ENCODE measurements around the gene LILRB5. TPM values are rescaled to one million over a fixed set of nuclear protein-coding genes. Genes with fewer than 3 reads are reported as not detected.
"Not testable (repeated sequence)": the region's sequence is repeated elsewhere in the genome, so short reads cannot be mapped to it uniquely, and the experiment has no call there.

Gene LILRB5
- total RNA-seq, 2 donors from 2014 or later: not detected

DNA sequence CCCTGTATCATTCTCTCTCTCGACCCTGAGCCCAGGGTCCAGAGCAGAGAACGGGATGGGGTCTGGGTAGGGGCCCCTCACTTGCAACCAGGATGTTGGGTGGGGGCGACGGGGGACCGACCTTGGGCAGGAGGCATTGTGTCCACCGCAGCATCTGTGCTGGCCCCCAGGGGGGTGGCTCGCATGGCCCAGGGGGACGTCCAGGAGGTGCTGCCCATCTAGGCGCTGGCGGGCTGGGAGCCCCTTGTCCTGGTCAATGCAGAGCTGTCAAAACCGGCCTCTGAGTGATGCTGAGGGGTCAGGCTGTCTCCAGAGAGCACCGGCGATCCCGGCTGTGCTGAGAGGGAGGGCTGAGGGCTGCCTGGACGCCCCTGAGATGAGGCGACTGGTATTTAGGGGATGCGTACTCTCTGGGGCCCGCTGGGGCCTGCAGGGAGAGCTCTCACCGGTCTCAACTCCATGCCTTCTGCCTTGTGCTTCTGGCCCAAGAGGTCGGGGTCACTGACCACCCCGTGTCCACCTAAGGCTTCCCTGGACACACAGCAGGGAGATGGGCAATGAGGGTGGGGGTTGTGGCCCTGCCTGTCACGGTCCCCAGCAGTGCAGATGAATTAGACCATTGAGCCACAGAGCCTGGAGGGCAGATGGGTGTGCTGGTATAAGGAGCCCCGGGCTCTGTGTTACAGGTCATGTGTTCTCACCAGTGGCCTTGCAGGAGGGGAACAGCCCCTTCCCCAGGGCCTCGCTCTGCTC is 47.8 kb downstream of the LILRB5 start:
- H3K4me3 Mint-ChIP-seq: no peak overlapping the region
- H3K36me3 Mint-ChIP-seq: peaks cover 20% of the 10 kb centered on the region
- ATAC-seq: peak in 1 of 2 donors; percentile 3

DNA sequence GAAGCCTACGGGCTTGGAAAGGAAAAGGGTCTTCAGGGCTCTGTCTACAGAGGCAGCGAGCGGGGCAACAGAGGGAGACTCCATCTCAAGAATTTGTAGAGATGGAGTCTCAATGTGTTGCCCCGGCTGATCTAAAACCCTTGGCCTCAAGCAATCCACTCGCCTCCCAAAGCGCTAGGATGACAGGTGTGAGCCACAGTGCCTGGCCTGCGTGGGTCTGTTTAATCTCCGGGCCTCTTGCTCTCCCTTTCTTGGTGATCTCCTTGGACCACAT is 48.4 kb downstream of the LILRB5 start:
- DNase-seq (ENCODE audit: low spot score): no peak
- Mint-ChIP-seq H3K27ac (peak overlapping the region; percentile 83 to 88), H3K4me3 (peak overlapping the region; percentile 47), H3K27me3 (no peaks in the 10 kb centered on the region), H3K9me3 (no peaks in the 10 kb centered on the region), H3K4me1 (ENCODE audit: low read depth in 2 of 2) (peaks cover 49 to 55% of the 10 kb centered on the region in 2 donors), H3K36me3 (peaks cover 20% of the 10 kb centered on the region)
- ATAC-seq: no peak

More for the DNA sequence above, 47.8 kb downstream of the LILRB5 start:
- Mint-ChIP-seq H3K9me3 (no peaks in the 10 kb centered on the region), H3K4me1 (ENCODE audit: low read depth in 2 of 2) (peaks cover 44 to 52% of the 10 kb centered on the region in 2 donors), H3K27ac (peak overlapping the region in 1 of 2 donors; percentile 83), H3K27me3 (no peaks in the 10 kb centered on the region)
- DNase-seq (ENCODE audit: low spot score): peak; percentile 55

DNA sequence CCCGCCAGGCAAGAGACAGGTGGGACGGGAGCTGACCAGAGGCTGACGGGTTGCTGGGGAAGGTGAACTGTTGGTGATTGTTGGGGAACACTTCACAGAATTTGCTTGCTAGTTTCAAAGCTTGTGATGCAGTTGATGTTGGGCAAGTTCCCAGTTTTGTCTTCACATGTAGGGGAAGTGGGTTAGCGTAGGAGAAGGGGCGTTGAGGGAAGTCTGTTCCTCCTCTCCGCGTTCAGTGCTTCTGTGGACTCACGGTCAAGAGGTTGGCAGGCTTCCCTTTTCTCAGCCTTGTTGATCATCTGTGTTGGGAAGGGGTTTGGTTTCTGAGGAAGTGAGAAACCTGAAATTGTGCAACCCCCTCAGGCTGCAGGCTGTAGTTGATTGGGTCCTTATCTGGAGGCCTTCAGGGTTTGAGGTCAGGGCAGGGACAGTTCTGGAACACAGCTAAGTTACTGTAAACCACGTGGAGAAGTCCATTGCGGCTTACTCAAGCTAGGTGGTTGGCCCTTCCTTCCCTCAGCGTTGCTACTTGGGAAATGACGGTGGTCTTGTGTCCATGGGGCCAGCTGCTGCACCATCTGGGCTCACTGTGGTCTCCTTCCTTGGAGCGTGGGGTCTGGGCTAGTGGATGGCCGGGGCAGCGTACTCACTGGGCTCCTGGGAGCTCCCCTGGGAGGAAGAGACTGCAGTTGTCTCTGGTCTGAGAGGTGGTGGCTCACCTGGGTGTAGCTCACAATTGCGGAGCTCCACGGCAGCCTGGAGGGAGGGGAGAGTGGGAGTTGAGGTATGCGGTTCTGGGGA is 48.9 kb downstream of the LILRB5 start:
- Mint-ChIP-seq H3K9me3 (no peaks in the 10 kb centered on the region), H3K36me3 (peaks cover 23% of the 10 kb centered on the region), H3K4me3 (peak overlapping the region; percentile 47), H3K27ac (peak overlapping the region; percentile 83 to 88), H3K4me1 (ENCODE audit: low read depth in 2 of 2) (peaks cover 52 to 58% of the 10 kb centered on the region in 2 donors), H3K27me3 (no peaks in the 10 kb centered on the region)
- peak; percentile 45 to 66 for ATAC-seq
- DNase-seq (ENCODE audit: low spot score): peak; percentile 65

DNA sequence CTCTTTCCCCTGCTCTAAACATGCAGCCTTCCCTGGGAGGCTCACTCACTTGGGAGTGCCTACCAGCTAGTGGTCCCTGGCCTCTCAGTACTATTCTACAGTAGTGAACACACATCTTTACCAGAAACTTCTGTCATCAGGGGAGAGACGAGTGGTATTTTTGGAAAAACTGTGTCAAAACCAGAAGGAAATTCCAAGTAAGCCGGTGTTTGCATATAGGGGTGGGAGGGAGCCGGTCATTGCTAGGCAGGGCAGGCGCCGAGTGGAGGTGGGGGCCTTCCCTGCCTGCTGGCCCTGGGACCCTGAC is 49.4 kb downstream of the LILRB5 start:
- DNase-seq (ENCODE audit: low spot score) (no peak), ATAC-seq (no peak)
- H3K9me3 Mint-ChIP-seq: no peaks in the 10 kb centered on the region
- no peaks in the 10 kb centered on the region for H3K27me3 Mint-ChIP-seq
- peaks cover 58 to 64% of the 10 kb centered on the region in 2 donors for H3K4me1 Mint-ChIP-seq (ENCODE audit: low read depth in 2 of 2)
- peaks cover 28% of the 10 kb centered on the region for H3K36me3 Mint-ChIP-seq
- peak overlapping the region; percentile 83 to 88 for H3K27ac Mint-ChIP-seq
- H3K4me3 Mint-ChIP-seq: peak overlapping the region; percentile 47

DNA sequence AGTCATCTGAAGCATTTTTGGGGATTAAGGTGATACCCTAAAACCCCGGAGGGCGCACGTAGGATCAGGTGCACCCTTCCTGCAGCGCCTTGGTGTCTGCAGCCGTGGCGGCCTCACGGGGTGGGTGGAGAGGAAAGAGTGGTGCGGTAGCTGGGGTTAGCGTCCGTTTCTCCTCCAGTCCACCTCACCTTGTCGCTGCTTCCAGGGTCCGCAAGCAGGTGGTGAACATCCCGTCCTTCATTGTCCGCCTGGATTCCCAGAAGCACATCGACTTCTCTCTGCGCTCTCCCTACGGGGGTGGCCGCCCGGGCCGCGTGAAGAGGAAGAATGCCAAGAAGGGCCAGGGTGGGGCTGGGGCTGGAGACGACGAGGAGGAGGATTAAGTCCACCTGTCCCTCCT is 49.9 kb downstream of the LILRB5 start:
- peak overlapping the region; percentile 83 to 88 for H3K27ac Mint-ChIP-seq
- H3K4me3 Mint-ChIP-seq: peak overlapping the region; percentile 47
- H3K27me3 Mint-ChIP-seq; DNase-seq (ENCODE audit: low spot score); ATAC-seq; H3K9me3 Mint-ChIP-seq: not testable (repeated sequence)
- H3K36me3 Mint-ChIP-seq: peaks cover 33% of the 10 kb centered on the region
- H3K4me1 Mint-ChIP-seq (ENCODE audit: low read depth in 2 of 2): peaks cover 62 to 67% of the 10 kb centered on the region in 2 donors

GRCh38 chr19:54206831-54207177 is 50.3 kb downstream of the LILRB5 start:
- Mint-ChIP-seq H3K27ac (peak overlapping the region in 1 of 2 donors; percentile 88), H3K9me3 (no peaks in the 10 kb centered on the region), H3K4me3 (peak overlapping the region; percentile 47), H3K36me3 (peaks cover 37% of the 10 kb centered on the region), H3K4me1 (ENCODE audit: low read depth in 2 of 2) (peaks cover 66 to 67% of the 10 kb centered on the region in 2 donors), H3K27me3 (no peaks in the 10 kb centered on the region)
- ATAC-seq (no peak), DNase-seq (ENCODE audit: low spot score) (no peak)

DNA sequence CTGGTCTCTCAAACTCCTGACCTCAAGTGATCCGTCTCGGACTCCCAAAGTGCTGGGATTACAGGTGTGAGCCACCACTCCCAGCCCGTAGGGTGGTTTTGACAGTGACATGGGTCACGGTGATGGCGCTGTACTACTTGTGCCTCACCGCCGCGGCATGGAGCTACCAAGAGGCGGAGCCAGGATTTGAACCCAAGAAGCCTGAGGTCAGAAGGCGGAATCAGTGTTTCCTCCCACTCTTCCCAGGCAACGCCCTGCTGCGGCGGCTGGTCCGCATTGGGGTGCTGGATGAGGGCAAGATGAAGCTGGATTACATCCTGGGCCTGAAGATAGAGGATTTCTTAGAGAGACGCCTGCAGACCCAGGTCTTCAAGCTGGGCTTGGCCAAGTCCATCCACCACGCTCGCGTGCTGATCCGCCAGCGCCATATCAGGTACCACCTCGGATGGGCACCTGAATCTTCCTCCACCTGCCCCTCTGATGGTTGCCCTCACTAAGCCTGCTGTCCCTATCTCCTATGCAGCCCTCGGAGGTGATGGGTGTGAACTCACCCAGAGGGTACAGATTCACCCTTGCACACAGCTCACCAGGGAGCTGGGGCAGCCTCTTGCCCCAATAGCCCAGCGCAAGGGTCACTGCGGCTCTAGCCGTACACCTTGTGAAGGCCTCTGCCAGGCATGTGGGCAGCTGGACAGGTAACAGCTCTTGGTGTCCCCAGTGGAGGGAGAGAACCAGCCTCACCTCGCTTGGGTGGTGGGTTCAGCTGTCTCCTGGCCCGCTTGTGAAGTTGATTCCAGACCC is 50.8 kb downstream of the LILRB5 start:
- Mint-ChIP-seq H3K27ac (peak overlapping the region; percentile 88 to 97), H3K36me3 (peaks cover 41% of the 10 kb centered on the region), H3K9me3 (no peaks in the 10 kb centered on the region)

GRCh38 chr19:54204767-54205468 is 52.2 kb downstream of the LILRB5 start:
- Mint-ChIP-seq H3K4me3 (peak overlapping the region; percentile 97), H3K9me3 (no peaks in the 10 kb centered on the region), H3K27ac (peak overlapping the region; percentile 31 to 97), H3K27me3 (no peaks in the 10 kb centered on the region), H3K36me3 (peaks cover 47% of the 10 kb centered on the region), H3K4me1 (ENCODE audit: low read depth in 2 of 2) (peaks cover 64 to 67% of the 10 kb centered on the region in 2 donors)
- no peak for DNase-seq (ENCODE audit: low spot score)
- no peak for ATAC-seq

More for the DNA sequence above, 50.8 kb downstream of the LILRB5 start:
- Mint-ChIP-seq H3K4me3 (peak overlapping the region; percentile 47), H3K27me3 (no peaks in the 10 kb centered on the region), H3K4me1 (ENCODE audit: low read depth in 2 of 2) (peaks cover 69 to 71% of the 10 kb centered on the region in 2 donors)
- DNase-seq (ENCODE audit: low spot score): no peak
- no peak for ATAC-seq

DNA sequence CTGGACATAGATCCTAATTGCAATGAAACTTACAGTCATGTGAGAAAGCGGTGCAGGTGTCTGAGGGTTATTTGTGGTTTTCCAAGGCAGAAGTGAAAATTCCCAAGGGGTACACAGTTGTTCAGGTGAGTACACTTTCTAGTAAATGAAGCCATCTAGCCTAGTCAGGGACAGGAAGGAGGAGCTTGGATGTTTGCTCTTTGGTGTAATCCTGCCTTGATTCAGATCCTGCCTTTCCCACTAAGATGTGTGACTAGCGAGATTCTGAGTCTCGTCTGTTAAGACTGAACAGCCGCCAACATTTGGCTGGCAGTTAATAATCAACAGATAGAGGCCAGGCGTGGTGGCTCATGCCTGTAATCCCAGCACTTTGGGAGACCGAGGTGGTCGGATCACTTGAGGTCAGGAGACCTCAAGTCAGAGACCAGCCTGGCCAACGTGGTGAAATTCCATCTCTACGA is 53.9 kb downstream of the LILRB5 start:
- Mint-ChIP-seq H3K9me3 (no peaks in the 10 kb centered on the region), H3K4me3 (peak overlapping the region; percentile 97), H3K27me3 (no peaks in the 10 kb centered on the region), H3K36me3 (peaks cover 47% of the 10 kb centered on the region), H3K27ac (peak overlapping the region; percentile 97 to 98), H3K4me1 (ENCODE audit: low read depth in 2 of 2) (peaks cover 61 to 66% of the 10 kb centered on the region in 2 donors)
- no peak for ATAC-seq
- DNase-seq (ENCODE audit: low spot score): no peak

GRCh38 chr19:54201980-54202379 is 55.1 kb downstream of the LILRB5 start:
- Mint-ChIP-seq H3K9me3 (no peaks in the 10 kb centered on the region), H3K4me3 (peak overlapping the region; percentile 97), H3K27ac (peak overlapping the region; percentile 97 to 98), H3K27me3 (no peaks in the 10 kb centered on the region), H3K4me1 (ENCODE audit: low read depth in 2 of 2) (peaks cover 51 to 54% of the 10 kb centered on the region in 2 donors), H3K36me3 (peaks cover 40% of the 10 kb centered on the region)
- no peak for DNase-seq (ENCODE audit: low spot score)
- ATAC-seq: no peak

DNA sequence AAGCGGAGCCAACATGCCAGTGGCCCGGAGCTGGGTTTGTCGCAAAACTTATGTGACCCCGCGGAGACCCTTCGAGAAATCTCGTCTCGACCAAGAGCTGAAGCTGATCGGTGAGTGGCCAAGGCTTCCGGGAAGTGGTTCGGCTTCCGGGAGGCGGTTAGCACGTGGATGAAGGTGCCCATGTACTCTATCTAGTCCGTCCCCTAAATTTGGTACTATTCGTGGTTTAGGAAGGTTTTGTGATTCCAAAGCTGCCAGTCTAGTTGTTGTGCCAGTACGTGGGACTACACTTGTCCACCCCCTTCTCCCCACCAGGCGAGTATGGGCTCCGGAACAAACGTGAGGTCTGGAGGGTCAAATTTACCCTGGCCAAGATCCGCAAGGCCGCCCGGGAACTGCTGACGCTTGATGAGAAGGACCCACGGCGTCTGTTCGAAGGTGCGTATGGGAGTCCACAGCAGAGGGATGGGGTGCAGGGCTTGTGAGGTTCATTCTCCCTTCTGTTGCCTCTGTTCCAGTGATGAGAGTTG is 55.8 kb downstream of the LILRB5 start:
- peaks cover 40% of the 10 kb centered on the region for H3K36me3 Mint-ChIP-seq
- H3K4me1 Mint-ChIP-seq (ENCODE audit: low read depth in 2 of 2): peaks cover 47 to 51% of the 10 kb centered on the region in 2 donors
- no peaks in the 10 kb centered on the region for H3K9me3 Mint-ChIP-seq
- peak overlapping the region; percentile 97 for H3K4me3 Mint-ChIP-seq
- no peak for ATAC-seq
- no peak for DNase-seq (ENCODE audit: low spot score)
- no peaks in the 10 kb centered on the region for H3K27me3 Mint-ChIP-seq
- H3K27ac Mint-ChIP-seq: peak overlapping the region; percentile 97 to 98

Measured in natural killer cell treated with Interleukin-12 subunit alpha and Interleukin-12 subunit beta and Interleukin-15 and Interleukin-18, amount 100 ng/mL, for 72 hours (primary cell).